Measurements from ENCODE around the gene ACKR2. TPM values are rescaled to one million over a fixed set of nuclear protein-coding genes. Genes with fewer than 3 reads are reported as not detected.

Gene ACKR2
- total and polyA plus RNA-seq, 2 of the 13 experiments (the other 11 are each of a cell fraction or from before 2014, with no cell fraction given): 1.1 to 1.9 TPM

DNA sequence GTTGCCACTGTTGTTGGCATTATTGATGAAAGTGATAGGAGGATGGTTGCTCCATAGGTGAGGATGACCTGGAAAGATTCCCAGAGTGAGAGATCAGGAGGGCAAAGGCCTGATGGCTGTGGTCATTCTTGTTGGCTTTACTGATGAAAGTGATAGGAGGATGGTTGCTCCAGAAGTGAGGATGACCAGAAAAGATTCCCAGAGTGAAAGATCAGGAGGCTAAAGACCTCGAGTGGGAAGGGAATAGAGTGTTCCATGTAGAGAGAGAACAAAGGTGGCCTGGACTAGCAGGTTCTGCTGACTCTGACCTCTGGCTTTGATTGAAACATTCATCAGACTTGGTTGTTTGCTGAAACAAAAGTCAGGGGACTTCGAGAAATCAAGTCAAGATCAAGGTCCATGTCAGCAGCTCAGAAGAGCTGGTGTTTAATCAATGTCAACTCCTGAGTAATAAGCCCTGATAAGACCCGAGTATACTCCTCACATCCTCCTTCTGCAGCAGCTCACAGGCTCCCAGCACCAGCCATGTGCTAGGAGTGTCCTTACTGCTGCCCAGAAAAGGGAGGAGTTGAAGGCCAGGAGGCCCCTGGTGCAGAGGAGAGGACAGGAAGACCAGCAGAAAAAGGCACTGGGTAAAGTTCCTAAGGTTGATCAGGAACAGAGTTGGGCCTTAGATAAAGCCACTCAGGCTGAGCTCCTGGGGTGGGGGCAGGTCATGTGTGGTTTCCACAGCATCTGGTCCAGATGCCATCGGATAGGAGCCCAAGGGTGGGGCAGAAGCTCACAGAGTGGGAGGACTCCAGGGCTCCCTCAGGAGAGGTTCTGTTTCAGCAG, 46.5 kb downstream of the ACKR2 start (continued):
- no peak for TF ChIP-seq ARNT (IDR thresholded peaks at IDR 0.05)
- TF ChIP-seq RFX5 (IDR thresholded peaks at IDR 0.05; ENCODE audit: low read depth, low read length): no peak
- TF ChIP-seq, protein P1, sequence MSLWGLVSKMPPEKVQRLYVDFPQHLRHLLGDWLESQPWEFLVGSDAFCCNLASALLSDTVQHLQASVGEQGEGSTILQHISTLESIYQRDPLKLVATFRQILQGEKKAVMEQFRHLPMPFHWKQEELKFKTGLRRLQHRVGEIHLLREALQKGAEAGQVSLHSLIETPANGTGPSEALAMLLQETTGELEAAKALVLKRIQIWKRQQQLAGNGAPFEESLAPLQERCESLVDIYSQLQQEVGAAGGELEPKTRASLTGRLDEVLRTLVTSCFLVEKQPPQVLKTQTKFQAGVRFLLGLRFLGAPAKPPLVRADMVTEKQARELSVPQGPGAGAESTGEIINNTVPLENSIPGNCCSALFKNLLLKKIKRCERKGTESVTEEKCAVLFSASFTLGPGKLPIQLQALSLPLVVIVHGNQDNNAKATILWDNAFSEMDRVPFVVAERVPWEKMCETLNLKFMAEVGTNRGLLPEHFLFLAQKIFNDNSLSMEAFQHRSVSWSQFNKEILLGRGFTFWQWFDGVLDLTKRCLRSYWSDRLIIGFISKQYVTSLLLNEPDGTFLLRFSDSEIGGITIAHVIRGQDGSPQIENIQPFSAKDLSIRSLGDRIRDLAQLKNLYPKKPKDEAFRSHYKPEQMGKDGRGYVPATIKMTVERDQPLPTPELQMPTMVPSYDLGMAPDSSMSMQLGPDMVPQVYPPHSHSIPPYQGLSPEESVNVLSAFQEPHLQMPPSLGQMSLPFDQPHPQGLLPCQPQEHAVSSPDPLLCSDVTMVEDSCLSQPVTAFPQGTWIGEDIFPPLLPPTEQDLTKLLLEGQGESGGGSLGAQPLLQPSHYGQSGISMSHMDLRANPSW (CRISPR knock-in tag; IDR thresholded peaks at IDR 0.05; ENCODE audit: borderline replicate concordance): peak; percentile 63; the same call in 1 of the 2 replicates
- no peak for TF ChIP-seq SMARCC2 (IDR thresholded peaks at IDR 0.05)
- no peak for TF ChIP-seq ZNF296 (CRISPR knock-in tag; conservative IDR thresholded peaks at IDR 0.05)
- no peak for TF ChIP-seq TCF12 (IDR thresholded peaks at IDR 0.05)
- peak; percentile 96 for TF ChIP-seq TCF12 (CRISPR knock-in tag; IDR thresholded peaks at IDR 0.05)
- peak; percentile 67 for TF ChIP-seq ZMYM2 (CRISPR knock-in tag; IDR thresholded peaks at IDR 0.05)
- no peak; the same call in 1 of the 2 replicates for TF ChIP-seq ZNF589 (CRISPR knock-in tag; conservative IDR thresholded peaks at IDR 0.05)
- 0 out of 2 replicates have a peak, but pooled peaks have one; percentile 44 for TF ChIP-seq ZNF546 (CRISPR knock-in tag; conservative IDR thresholded peaks at IDR 0.05)
- peak; percentile 96 for TF ChIP-seq MED1 (CRISPR knock-in tag; IDR thresholded peaks at IDR 0.05)
- TF ChIP-seq MED8 (CRISPR knock-in tag; IDR thresholded peaks at IDR 0.05; ENCODE audit: insufficient replicate concordance): peak; percentile 78
- no peak for TF ChIP-seq ZNF225 (CRISPR knock-in tag; IDR thresholded peaks at IDR 0.05)
- peak; percentile 28; the same call in 1 of the 2 replicates for TF ChIP-seq BRD4 (CRISPR knock-in tag; IDR thresholded peaks at IDR 0.05)
- TF ChIP-seq TCF7L2 (IDR thresholded peaks at IDR 0.05; ENCODE audit: low read depth, low read length): no peak
- no peak for TF ChIP-seq ZNF790 (CRISPR knock-in tag; IDR thresholded peaks at IDR 0.05; ENCODE audit: borderline replicate concordance)
- TF ChIP-seq, protein P2, sequence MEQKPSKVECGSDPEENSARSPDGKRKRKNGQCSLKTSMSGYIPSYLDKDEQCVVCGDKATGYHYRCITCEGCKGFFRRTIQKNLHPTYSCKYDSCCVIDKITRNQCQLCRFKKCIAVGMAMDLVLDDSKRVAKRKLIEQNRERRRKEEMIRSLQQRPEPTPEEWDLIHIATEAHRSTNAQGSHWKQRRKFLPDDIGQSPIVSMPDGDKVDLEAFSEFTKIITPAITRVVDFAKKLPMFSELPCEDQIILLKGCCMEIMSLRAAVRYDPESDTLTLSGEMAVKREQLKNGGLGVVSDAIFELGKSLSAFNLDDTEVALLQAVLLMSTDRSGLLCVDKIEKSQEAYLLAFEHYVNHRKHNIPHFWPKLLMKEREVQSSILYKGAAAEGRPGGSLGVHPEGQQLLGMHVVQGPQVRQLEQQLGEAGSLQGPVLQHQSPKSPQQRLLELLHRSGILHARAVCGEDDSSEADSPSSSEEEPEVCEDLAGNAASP (CRISPR knock-in tag; IDR thresholded peaks at IDR 0.05; ENCODE audit: borderline replicate concordance): peak; percentile 88; the same call in 1 of the 2 replicates
- no peak for TF ChIP-seq ZBTB38 (CRISPR knock-in tag; IDR thresholded peaks at IDR 0.05)
- TF ChIP-seq, protein P3, sequence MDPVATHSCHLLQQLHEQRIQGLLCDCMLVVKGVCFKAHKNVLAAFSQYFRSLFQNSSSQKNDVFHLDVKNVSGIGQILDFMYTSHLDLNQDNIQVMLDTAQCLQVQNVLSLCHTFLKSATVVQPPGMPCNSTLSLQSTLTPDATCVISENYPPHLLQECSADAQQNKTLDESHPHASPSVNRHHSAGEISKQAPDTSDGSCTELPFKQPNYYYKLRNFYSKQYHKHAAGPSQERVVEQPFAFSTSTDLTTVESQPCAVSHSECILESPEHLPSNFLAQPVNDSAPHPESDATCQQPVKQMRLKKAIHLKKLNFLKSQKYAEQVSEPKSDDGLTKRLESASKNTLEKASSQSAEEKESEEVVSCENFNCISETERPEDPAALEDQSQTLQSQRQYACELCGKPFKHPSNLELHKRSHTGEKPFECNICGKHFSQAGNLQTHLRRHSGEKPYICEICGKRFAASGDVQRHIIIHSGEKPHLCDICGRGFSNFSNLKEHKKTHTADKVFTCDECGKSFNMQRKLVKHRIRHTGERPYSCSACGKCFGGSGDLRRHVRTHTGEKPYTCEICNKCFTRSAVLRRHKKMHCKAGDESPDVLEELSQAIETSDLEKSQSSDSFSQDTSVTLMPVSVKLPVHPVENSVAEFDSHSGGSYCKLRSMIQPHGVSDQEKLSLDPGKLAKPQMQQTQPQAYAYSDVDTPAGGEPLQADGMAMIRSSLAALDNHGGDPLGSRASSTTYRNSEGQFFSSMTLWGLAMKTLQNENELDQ (CRISPR knock-in tag; IDR thresholded peaks at IDR 0.05; ENCODE audit: borderline replicate concordance): no peak
- TF ChIP-seq ATM (IDR thresholded peaks at IDR 0.05; ENCODE audit: borderline replicate concordance): no peak
- TF ChIP-seq SP4 (CRISPR knock-in tag; IDR thresholded peaks at IDR 0.05): no peak; the same call in 1 of the 2 replicates
- no peak for TF ChIP-seq ZMAT3 (CRISPR knock-in tag; conservative IDR thresholded peaks at IDR 0.05)
- peak; percentile 62; the same call in 1 of the 2 replicates for TF ChIP-seq TGIF2 (CRISPR knock-in tag; IDR thresholded peaks at IDR 0.05)
